ENCODE results near the gene LGR4. TPM values are rescaled to one million over a fixed set of nuclear protein-coding genes. Genes with fewer than 3 reads are reported as not detected.

The LGR4 gene
- total RNA-seq, 1 donor from 2014 or later: 154 TPM

DNA sequence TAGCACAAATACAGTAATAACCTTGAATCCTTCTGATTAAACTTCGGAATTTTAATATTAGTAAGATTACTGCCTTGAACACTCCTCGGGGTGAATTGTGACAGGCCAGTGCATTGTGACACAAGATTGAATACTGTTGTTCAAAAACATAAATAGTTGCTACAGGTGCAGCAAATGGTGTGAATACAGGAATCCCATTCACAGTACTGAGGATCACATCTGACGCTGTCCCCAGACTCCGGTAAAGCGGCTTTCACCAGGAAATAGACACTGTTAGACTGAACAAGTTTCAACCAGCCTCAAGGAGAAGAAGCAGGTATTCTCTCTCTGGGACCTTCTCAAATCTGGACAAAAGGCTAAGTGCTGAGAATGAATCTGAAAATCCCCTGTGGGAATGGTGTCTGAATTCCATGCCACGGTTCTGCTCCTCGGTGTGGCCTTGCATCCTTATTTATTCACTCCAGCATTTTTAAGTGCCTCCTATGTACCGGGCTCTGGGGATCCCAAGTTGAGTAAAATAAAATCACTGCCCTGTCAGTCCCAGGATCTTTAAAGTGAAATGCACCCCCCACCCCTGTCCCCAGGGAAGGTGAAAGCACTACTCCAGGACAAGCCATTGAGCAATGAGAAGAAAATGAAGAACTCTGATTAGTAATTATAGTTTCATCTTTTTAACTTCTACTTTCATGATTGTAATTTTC is 3.4 kb downstream of the LGR4 start:
- Mint-ChIP-seq H3K27me3 (no peaks in the 10 kb centered on the region), H3K9me3 (ENCODE audit: low read depth) (no peaks in the 10 kb centered on the region), H3K4me3 (ENCODE audit: low read depth) (peak overlapping the region; percentile 84), H3K36me3 (ENCODE audit: insufficient read depth) (peaks cover 6% of the 10 kb centered on the region), H3K4me1 (ENCODE audit: low read depth) (peaks cover 59% of the 10 kb centered on the region), H3K27ac (peak overlapping the region; percentile 93)
- DNase-seq (ENCODE audit: low spot score, unreplicated experiment): no peak
- TF ChIP-seq, protein P1, sequence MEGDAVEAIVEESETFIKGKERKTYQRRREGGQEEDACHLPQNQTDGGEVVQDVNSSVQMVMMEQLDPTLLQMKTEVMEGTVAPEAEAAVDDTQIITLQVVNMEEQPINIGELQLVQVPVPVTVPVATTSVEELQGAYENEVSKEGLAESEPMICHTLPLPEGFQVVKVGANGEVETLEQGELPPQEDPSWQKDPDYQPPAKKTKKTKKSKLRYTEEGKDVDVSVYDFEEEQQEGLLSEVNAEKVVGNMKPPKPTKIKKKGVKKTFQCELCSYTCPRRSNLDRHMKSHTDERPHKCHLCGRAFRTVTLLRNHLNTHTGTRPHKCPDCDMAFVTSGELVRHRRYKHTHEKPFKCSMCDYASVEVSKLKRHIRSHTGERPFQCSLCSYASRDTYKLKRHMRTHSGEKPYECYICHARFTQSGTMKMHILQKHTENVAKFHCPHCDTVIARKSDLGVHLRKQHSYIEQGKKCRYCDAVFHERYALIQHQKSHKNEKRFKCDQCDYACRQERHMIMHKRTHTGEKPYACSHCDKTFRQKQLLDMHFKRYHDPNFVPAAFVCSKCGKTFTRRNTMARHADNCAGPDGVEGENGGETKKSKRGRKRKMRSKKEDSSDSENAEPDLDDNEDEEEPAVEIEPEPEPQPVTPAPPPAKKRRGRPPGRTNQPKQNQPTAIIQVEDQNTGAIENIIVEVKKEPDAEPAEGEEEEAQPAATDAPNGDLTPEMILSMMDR (IDR thresholded peaks at IDR 0.05; ENCODE audit: unreplicated experiment): no peak

DNA sequence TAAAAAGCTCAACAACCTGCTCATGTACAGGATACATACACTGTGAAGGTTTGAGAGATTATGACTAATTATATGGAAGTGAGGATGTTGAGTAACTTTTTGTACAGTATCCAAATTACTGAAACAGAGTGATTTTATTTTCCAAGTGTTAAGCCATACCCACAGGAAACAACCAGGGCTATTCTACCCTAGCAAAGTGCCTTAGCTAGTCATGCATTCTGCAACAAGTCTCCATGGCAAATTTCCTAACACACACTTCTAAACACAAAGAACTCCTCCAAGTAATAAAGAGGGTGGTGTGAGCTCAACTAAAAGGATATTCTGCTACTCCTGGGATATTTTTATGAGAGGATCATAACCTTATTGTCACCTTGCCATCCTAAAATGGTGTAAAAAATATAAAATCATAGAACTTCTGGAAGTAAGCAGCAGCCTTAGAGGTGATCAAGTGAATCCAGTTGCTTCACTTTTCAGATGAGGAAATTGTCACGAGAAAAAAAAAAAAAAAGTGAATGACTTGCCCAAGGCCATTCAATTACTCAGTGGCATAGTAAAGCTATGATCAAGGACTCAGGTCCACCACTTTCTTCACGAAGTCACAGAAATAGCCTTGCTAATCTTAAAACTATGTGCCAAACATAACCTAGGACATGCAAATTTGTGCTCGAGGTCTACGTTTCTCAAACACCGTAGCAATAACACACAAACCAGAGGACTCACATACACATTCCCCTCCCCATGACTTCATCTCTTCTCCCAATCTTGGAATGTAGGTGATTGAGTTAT is 4.2 kb downstream of the LGR4 start:
- Mint-ChIP-seq H3K4me3 (ENCODE audit: low read depth) (peak overlapping the region; percentile 84), H3K36me3 (ENCODE audit: insufficient read depth) (peaks cover 6% of the 10 kb centered on the region), H3K27ac (peak overlapping the region; percentile 93), H3K9me3 (ENCODE audit: low read depth) (no peaks in the 10 kb centered on the region), H3K4me1 (ENCODE audit: low read depth) (peaks cover 64% of the 10 kb centered on the region), H3K27me3 (no peaks in the 10 kb centered on the region)
- DNase-seq (ENCODE audit: low spot score, unreplicated experiment): no peak
- TF ChIP-seq, protein P1 (IDR thresholded peaks at IDR 0.05; ENCODE audit: unreplicated experiment): no peak

DNA sequence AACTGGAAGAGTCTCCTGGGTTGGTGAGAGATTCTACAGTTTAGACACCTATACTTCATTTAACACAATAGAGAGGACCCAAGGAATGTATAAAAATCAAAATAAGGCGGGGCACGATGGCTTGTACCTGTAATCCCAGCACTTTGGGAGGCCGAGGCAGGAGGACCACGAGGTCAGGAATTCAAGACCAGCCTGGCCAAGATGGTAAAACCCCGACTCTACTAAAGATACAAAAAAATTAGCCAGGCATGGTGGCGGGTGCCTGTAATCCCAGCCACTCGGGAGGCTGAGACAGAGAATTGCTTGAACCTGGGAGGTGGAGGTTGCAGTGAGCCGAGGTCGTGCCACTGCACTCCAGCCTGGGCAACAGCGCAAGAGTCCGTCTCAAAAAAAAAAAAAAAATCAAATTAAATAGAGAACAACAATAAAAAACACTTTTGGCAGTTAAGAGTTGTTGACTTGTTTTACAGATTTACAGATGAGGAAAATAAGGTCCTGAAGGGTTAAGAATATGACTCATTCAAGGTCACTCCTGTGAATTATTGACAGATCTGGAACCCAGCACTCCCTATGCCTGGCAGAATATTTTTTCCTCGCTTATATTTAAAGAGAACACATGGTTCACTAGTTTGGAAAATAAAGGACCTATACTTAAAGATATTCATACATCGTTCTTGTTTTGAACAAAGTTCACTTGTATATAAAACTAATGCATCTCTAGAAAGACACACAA is 5.2 kb downstream of the LGR4 start:
- TF ChIP-seq, protein P1 (IDR thresholded peaks at IDR 0.05; ENCODE audit: unreplicated experiment): no peak
- no peak for DNase-seq (ENCODE audit: low spot score, unreplicated experiment)
- Mint-ChIP-seq H3K4me3 (ENCODE audit: low read depth) (peak overlapping the region; percentile 84), H3K27ac (peak overlapping the region; percentile 94), H3K36me3 (ENCODE audit: insufficient read depth) (peaks cover 8% of the 10 kb centered on the region), H3K27me3 (no peaks in the 10 kb centered on the region), H3K9me3 (ENCODE audit: low read depth) (no peaks in the 10 kb centered on the region), H3K4me1 (ENCODE audit: low read depth) (peaks cover 66% of the 10 kb centered on the region)

DNA sequence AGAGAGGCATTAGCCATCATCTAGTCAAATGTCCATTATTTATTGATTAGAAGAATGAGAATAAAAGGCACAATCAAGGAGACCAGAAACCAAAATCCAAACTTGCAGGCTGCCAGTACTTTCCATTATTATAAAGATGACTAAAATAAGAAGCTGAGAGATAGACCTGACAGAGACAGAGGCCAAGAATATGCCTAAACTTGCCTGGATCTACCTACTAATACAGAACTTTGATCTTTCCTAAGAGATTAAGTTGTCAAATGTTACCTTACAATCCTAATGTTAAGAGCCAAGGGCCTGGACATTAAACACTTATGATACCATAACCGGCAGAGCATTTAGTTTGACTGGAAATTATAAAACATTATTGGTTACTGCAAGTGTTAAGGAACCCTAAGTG is 6.2 kb downstream of the LGR4 start:
- peak overlapping the region; percentile 46 for H3K4me3 Mint-ChIP-seq (ENCODE audit: low read depth)
- peaks cover 8% of the 10 kb centered on the region for H3K36me3 Mint-ChIP-seq (ENCODE audit: insufficient read depth)
- no peaks in the 10 kb centered on the region for H3K27me3 Mint-ChIP-seq
- H3K27ac Mint-ChIP-seq: peak overlapping the region; percentile 94
- DNase-seq (ENCODE audit: low spot score, unreplicated experiment): no peak
- TF ChIP-seq, protein P1 (IDR thresholded peaks at IDR 0.05; ENCODE audit: unreplicated experiment): no peak
- no peaks in the 10 kb centered on the region for H3K9me3 Mint-ChIP-seq (ENCODE audit: low read depth)
- peaks cover 72% of the 10 kb centered on the region for H3K4me1 Mint-ChIP-seq (ENCODE audit: low read depth)

DNA sequence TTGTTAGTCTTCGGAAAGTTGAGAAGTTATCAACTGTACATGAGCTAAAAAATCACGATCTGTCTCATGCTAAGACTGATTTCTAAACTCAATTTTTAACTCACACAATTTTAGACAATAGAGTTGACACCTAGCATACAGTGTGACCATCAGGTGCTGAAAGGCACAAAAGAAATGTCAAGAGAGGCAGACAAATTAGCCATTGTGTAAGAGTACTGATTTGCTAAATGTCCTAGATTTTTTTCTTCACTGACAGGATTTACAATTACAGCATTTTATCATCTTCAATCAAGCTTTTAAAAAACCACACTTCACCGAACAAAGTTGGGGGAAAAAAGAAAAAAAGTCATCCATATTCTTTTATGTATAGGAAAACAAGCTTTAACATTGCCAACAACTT is 7.0 kb downstream of the LGR4 start:
- TF ChIP-seq, protein P1 (IDR thresholded peaks at IDR 0.05; ENCODE audit: unreplicated experiment): no peak
- Mint-ChIP-seq H3K27me3 (no peaks in the 10 kb centered on the region), H3K4me1 (ENCODE audit: low read depth) (peaks cover 74% of the 10 kb centered on the region), H3K9me3 (ENCODE audit: low read depth) (no peaks in the 10 kb centered on the region), H3K4me3 (ENCODE audit: low read depth) (peak overlapping the region; percentile 59), H3K36me3 (ENCODE audit: insufficient read depth) (peaks cover 8% of the 10 kb centered on the region), H3K27ac (peak overlapping the region; percentile 91)
- DNase-seq (ENCODE audit: low spot score, unreplicated experiment): no peak
